ENCODE results near the gene GABRG3. TPM values are rescaled to one million over a fixed set of nuclear protein-coding genes. Genes with fewer than 3 reads are reported as not detected.

GABRG3 gene
- total and polyA plus RNA-seq, 4 donors, result 0.02 to 0.19 TPM; not detected in 2

DNA sequence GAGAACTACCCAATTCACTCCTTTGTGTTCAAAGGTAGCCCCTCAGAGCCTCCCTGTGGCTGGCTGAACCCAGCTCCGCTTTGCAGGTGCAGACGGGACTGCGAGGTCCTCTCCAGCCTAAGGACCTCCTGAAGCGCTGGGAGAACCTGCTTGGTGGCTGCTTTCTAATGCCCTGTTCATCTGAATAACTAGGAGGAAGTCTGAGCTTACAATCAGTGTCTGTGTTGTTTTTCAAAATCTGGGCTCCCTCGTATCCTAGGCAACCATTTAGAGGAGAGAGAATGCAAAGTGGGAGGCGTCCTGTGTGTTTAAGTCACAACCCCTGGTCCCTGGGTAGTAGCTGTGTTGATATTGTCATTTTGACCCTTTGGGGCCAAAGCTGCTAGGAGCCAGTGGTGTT is 99.9 kb downstream of the GABRG3 start:
- H3K4me1 ChIP-seq (ENCODE audit: control insufficient read depth in 4 of 4, insufficient read depth in 4 of 4, low read length in 3 of 4), result no peaks in the 10 kb centered on the region
- H3K4me3 ChIP-seq (ENCODE audit: low read depth in 1 of 3, low read length in 3 of 3), result no peak overlapping the region
- no peak for DNase-seq (ENCODE audit: low spot score)
- H3K9ac ChIP-seq (ENCODE audit: low read depth in 1 of 2, low read length in 2 of 2), result no peak overlapping the region
- H3K27me3 ChIP-seq (ENCODE audit: control insufficient read depth in 4 of 4, insufficient read depth in 4 of 4, low read length in 3 of 4), result no peaks in the 10 kb centered on the region
- H3K36me3 ChIP-seq (ENCODE audit: control insufficient read depth in 4 of 4, insufficient read depth in 3 of 4, low read depth in 1 of 4, low read length in 3 of 4), result no peaks in the 10 kb centered on the region
- peaks cover 5 to 10% (median 6%) of the 10 kb centered on the region in 4 donors for H3K9me3 ChIP-seq (ENCODE audit: control insufficient read depth in 4 of 4, low read length in 3 of 4)
- H3K27ac ChIP-seq (ENCODE audit: low read depth in 1 of 2, low read length in 2 of 2), result no peak overlapping the region
- TF ChIP-seq, protein P1, sequence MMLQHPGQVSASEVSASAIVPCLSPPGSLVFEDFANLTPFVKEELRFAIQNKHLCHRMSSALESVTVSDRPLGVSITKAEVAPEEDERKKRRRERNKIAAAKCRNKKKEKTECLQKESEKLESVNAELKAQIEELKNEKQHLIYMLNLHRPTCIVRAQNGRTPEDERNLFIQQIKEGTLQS (IDR thresholded peaks at IDR 0.05), result no peak
- TF ChIP-seq RXRA (IDR thresholded peaks at IDR 0.05), result no peak
- 63% methylated on average over 6 of the region's 6 CpGs for WGBS

DNA sequence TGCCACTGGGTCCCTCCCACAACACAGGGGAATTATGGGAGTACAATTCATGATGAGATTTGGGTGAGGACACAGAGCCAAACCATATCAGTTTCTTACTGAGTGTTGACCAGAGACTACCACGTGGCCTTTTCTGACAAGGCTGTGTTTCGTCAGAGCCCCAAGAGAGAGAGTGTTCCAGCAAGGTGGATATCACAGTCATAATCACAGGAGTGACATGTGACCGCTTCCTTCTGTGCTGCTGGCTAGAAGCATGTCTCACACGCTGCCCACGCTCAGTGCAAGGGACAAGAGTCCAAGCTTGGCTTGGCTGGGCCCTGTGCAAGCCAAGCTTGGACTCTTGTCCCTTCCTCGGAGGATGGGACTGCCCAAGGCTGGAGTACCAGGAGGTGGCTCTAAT is 103.2 kb downstream of the GABRG3 start:
- Histone ChIP-seq H3K4me3 (ENCODE audit: low read depth in 1 of 3, low read length in 3 of 3) (no peak overlapping the region), H3K9me3 (ENCODE audit: control insufficient read depth in 4 of 4, low read length in 3 of 4) (no peaks in the 10 kb centered on the region), H3K9ac (ENCODE audit: low read depth in 1 of 2, low read length in 2 of 2) (no peak overlapping the region), H3K4me1 (ENCODE audit: control insufficient read depth in 4 of 4, insufficient read depth in 4 of 4, low read length in 3 of 4) (no peaks in the 10 kb centered on the region), H3K27me3 (ENCODE audit: control insufficient read depth in 4 of 4, insufficient read depth in 4 of 4, low read length in 3 of 4) (no peaks in the 10 kb centered on the region), H3K27ac (ENCODE audit: low read depth in 1 of 2, low read length in 2 of 2) (no peak overlapping the region), H3K36me3 (ENCODE audit: control insufficient read depth in 4 of 4, insufficient read depth in 3 of 4, low read depth in 1 of 4, low read length in 3 of 4) (no peaks in the 10 kb centered on the region)
- TF ChIP-seq SP1 (IDR thresholded peaks at IDR 0.05) (no peak), TAF1 (conservative IDR thresholded peaks at IDR 0.05) (no peak), HNF4A (conservative IDR thresholded peaks at IDR 0.05) (no peak)
- TF ChIP-seq, protein P2, sequence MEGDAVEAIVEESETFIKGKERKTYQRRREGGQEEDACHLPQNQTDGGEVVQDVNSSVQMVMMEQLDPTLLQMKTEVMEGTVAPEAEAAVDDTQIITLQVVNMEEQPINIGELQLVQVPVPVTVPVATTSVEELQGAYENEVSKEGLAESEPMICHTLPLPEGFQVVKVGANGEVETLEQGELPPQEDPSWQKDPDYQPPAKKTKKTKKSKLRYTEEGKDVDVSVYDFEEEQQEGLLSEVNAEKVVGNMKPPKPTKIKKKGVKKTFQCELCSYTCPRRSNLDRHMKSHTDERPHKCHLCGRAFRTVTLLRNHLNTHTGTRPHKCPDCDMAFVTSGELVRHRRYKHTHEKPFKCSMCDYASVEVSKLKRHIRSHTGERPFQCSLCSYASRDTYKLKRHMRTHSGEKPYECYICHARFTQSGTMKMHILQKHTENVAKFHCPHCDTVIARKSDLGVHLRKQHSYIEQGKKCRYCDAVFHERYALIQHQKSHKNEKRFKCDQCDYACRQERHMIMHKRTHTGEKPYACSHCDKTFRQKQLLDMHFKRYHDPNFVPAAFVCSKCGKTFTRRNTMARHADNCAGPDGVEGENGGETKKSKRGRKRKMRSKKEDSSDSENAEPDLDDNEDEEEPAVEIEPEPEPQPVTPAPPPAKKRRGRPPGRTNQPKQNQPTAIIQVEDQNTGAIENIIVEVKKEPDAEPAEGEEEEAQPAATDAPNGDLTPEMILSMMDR (IDR thresholded peaks at IDR 0.05; ENCODE audit: low read depth, low read length, missing input control), result no peak
- WGBS, result 78% methylated on average over 6 of the region's 6 CpGs
- DNase-seq (ENCODE audit: low spot score), result no peak

DNA sequence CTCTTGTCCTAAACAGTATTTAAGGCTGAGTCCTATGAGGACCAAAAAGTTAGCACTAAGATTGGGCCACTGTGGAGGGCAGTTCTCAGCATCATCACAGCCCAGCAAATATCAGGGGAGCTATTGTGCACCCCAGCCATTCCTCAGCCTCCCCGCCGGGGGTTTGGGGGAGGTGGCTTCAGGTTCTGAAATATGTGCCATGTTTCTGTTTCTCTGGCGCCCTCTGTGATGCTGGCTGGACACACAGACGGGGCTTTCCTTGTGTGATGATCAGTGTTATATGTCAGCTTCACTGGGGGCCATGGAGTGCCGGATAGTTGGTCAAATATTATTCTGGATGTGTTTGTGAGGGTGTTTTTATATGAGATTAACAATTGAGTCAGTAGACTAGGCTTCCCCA is 106.8 kb downstream of the GABRG3 start:
- H3K4me3 ChIP-seq (ENCODE audit: low read depth in 1 of 3, low read length in 3 of 3), result no peak overlapping the region
- H3K27me3 ChIP-seq (ENCODE audit: control insufficient read depth in 4 of 4, insufficient read depth in 4 of 4, low read length in 3 of 4), result no peaks in the 10 kb centered on the region
- no peaks in the 10 kb centered on the region for H3K36me3 ChIP-seq (ENCODE audit: control insufficient read depth in 4 of 4, insufficient read depth in 3 of 4, low read depth in 1 of 4, low read length in 3 of 4)
- H3K9me3 ChIP-seq (ENCODE audit: control insufficient read depth in 4 of 4, low read length in 3 of 4), result no peaks in the 10 kb centered on the region
- WGBS, result 52% methylated on average over 5 of the region's 5 CpGs
- H3K9ac ChIP-seq (ENCODE audit: low read depth in 1 of 2, low read length in 2 of 2), result no peak overlapping the region
- H3K27ac ChIP-seq (ENCODE audit: low read depth in 1 of 2, low read length in 2 of 2), result no peak overlapping the region
- TF ChIP-seq TAF1 (conservative IDR thresholded peaks at IDR 0.05) (no peak), RAD21 (IDR thresholded peaks at IDR 0.05) (no peak), SP1 (IDR thresholded peaks at IDR 0.05) (no peak), NR2F2 (IDR thresholded peaks at IDR 0.05) (no peak), JUND (IDR thresholded peaks at IDR 0.05) (no peak), FOXA1 (IDR thresholded peaks at IDR 0.05) (no peak), YY1 (IDR thresholded peaks at IDR 0.05) (no peak), GABPA (IDR thresholded peaks at IDR 0.05 in 1 of 2, conservative IDR thresholded peaks at IDR 0.05 in 1 of 2) (no peak), HNF4G (IDR thresholded peaks at IDR 0.05) (no peak), EGR1 (IDR thresholded peaks at IDR 0.05; ENCODE audit: low read depth in 2 of 2) (no peak), HNF4A (conservative IDR thresholded peaks at IDR 0.05) (no peak), FOXA2 (IDR thresholded peaks at IDR 0.05) (no peak), RXRA (IDR thresholded peaks at IDR 0.05) (no peak)
- TF ChIP-seq, protein P3, sequence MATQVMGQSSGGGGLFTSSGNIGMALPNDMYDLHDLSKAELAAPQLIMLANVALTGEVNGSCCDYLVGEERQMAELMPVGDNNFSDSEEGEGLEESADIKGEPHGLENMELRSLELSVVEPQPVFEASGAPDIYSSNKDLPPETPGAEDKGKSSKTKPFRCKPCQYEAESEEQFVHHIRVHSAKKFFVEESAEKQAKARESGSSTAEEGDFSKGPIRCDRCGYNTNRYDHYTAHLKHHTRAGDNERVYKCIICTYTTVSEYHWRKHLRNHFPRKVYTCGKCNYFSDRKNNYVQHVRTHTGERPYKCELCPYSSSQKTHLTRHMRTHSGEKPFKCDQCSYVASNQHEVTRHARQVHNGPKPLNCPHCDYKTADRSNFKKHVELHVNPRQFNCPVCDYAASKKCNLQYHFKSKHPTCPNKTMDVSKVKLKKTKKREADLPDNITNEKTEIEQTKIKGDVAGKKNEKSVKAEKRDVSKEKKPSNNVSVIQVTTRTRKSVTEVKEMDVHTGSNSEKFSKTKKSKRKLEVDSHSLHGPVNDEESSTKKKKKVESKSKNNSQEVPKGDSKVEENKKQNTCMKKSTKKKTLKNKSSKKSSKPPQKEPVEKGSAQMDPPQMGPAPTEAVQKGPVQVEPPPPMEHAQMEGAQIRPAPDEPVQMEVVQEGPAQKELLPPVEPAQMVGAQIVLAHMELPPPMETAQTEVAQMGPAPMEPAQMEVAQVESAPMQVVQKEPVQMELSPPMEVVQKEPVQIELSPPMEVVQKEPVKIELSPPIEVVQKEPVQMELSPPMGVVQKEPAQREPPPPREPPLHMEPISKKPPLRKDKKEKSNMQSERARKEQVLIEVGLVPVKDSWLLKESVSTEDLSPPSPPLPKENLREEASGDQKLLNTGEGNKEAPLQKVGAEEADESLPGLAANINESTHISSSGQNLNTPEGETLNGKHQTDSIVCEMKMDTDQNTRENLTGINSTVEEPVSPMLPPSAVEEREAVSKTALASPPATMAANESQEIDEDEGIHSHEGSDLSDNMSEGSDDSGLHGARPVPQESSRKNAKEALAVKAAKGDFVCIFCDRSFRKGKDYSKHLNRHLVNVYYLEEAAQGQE (IDR thresholded peaks at IDR 0.05), result no peak
- TF ChIP-seq, protein P4, sequence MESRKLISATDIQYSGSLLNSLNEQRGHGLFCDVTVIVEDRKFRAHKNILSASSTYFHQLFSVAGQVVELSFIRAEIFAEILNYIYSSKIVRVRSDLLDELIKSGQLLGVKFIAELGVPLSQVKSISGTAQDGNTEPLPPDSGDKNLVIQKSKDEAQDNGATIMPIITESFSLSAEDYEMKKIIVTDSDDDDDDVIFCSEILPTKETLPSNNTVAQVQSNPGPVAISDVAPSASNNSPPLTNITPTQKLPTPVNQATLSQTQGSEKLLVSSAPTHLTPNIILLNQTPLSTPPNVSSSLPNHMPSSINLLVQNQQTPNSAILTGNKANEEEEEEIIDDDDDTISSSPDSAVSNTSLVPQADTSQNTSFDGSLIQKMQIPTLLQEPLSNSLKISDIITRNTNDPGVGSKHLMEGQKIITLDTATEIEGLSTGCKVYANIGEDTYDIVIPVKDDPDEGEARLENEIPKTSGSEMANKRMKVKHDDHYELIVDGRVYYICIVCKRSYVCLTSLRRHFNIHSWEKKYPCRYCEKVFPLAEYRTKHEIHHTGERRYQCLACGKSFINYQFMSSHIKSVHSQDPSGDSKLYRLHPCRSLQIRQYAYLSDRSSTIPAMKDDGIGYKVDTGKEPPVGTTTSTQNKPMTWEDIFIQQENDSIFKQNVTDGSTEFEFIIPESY (IDR thresholded peaks at IDR 0.05), result no peak
- TF ChIP-seq, protein P2 (IDR thresholded peaks at IDR 0.05; ENCODE audit: low read depth, low read length, missing input control), result no peak
- TF ChIP-seq, protein P1 (IDR thresholded peaks at IDR 0.05), result no peak
- TF ChIP-seq, protein P5, sequence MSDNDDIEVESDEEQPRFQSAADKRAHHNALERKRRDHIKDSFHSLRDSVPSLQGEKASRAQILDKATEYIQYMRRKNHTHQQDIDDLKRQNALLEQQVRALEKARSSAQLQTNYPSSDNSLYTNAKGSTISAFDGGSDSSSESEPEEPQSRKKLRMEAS (IDR thresholded peaks at IDR 0.05), result no peak
- DNase-seq (ENCODE audit: low spot score), result no peak
- H3K4me1 ChIP-seq (ENCODE audit: control insufficient read depth in 4 of 4, insufficient read depth in 4 of 4, low read length in 3 of 4), result no peaks in the 10 kb centered on the region

Measured in liver (tissue), 9 donors.